Cerebellar nuclear complex (tissue), 1 donor: ENCODE results near the gene SPINK8.
A peak's percentile ranks its signal among the peaks of the same experiment; 100 is the strongest.
"Not testable (repeated sequence)": the region's sequence is repeated elsewhere in the genome, so short reads cannot be mapped to it uniquely, and the experiment has no call there.

Experiments
- DNase-seq, 2 experiments: peaks; one replicate each; lab custom pipeline; 2025; lab: John Stamatoyannopoulos, UW

SPINK8 gene

DNA sequence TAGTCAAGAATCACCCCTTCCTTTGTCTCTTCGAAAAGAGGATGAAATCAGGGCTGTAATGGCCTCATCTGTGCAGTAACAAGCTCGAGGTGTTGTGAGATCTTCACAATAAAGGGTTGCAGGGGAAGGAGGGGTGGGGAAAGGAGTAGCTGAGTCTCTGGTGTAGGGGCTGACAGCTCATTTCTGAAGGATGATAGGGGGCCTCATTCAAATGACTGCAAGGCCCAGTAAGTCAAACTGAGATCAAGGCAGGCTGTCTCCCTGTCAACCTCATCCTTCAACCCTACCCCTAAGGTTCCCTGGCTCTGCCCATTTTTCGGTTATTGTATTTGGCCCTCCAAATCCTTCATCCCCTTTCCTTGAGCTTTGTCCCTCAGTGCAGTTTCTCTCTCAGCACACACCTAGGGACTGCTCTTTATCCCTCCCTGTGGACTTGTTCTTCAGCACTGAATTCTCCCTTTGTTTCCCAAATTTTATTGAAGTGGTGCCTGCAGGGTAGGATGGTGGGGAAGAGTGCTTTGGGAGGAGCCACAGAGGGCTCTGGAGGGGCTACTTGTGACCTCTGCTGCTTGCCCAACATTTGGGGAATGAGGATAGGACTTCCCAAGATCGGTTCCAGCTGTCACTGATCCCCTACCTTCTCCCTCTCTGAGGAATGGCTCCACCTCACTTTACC is 54.4 kb downstream of the SPINK8 start:
- no peak for DNase-seq

DNA sequence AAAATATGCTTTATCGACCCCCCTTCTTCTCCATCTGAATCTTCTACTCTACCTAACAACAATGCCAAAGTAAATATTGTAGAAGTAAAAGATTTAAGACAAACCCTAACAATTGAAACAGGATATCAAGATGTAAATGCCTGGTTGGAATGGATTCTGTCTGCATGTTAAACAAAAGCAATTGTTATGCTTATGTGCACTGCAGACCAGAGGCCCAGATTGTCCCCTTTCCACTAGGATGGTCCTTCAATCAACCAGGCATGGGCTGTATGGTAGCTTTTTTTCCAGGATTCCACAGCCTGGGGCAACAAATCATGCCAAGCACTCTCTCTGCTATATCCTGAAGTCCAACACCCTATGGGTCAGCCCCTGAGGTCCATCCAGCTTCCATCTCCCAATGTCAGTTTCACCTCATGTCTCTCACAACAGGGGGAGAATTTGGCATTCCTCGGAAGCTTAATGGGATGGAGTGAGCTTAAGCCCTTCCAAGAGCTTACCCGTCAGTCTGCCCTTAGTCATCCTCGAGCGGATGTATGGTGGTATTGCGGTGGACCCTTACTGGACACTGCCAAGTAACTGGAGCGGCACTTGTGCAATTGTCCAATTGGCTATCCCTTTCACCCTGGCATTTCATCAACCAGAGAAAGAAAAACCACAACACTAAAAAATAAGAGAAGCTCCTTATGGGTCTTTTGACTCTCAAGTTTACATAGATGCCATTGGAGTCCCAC is 56.4 kb downstream of the SPINK8 start:
- DNase-seq: no peak

DNA sequence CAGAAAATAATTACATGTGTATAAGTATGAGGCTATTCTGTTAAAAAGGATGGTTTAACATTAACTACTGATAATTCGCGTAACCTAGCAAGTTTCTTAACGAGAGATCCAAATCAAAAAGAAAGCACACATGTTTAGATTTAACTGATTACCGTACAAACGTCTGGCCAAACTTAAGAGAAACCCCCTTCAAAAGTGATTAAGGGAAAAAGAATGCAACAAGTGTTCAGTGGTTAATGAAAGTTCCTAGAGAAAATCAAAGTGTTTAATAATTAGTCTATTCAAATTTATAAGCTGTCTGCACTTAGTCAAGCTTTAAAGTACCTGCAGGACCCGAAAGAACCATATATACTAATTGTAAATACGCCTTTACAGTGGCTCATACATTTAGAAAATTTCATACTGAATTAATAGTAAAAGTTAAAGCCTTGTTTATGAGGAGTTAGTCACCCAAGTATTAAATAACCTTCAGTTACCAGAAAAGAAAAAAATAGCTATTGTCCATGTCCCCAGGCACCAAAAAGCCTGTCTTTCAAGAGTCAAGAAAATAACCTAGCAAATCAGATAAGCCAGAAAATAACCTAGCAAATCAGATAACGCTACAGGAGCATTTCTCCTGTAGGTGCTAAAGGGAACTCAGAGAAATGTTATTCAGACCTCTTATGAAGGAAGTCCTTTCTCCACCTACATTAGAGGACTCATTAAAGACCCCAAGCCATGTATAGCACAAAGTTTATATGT is 58.0 kb downstream of the SPINK8 start:
- no peak for DNase-seq

DNA sequence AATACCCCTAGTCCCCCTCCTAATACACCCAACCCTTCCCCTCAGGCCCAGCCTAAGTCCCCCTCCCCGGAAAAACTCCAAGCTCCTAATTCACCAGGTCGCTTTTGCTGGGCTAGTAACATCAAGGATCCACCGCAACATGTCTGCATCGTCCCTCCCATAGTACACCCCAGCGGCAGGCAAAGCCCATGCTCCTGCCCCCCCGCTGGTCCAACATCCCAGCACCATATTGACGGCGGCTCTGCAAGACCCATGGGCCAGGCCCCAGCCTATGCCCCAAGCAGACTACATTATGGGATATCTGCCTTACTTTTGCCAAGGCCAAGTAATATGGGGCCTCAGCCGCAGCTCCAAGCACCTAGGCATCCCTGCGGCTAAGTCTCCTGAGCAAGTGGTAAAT is 59.0 kb downstream of the SPINK8 start:
- no peak for DNase-seq

DNA sequence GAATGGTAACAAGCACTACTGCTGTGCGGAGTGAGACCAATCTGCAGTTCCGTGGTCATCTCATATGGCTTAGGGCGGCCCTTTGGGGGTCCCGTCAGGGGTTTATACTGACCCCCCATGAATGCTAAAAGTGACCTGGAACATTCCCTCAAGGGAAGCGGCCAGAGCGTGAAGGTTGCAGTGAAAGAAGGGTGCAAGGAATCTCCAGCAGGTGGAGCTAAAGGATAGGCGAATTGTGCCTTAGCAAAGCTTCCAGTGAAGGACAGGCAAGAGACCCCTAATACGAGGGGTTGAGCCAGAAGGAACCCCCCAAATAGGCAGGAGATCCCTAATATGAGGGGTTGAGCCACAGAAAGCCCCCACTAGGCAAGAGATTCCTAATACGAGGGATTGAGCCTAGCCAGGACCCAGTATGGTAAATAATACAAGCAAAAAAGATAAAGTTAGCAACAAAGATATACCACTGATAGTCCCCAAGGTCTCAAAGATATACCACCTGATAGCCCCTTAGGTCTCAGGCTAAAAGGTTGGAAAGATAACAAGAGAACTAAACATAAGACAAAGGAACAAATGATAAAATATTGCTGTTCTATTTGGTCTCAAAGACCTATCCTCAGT is 59.8 kb downstream of the SPINK8 start:
- peak in 1 of 2 experiments; percentile 4 for DNase-seq

DNA sequence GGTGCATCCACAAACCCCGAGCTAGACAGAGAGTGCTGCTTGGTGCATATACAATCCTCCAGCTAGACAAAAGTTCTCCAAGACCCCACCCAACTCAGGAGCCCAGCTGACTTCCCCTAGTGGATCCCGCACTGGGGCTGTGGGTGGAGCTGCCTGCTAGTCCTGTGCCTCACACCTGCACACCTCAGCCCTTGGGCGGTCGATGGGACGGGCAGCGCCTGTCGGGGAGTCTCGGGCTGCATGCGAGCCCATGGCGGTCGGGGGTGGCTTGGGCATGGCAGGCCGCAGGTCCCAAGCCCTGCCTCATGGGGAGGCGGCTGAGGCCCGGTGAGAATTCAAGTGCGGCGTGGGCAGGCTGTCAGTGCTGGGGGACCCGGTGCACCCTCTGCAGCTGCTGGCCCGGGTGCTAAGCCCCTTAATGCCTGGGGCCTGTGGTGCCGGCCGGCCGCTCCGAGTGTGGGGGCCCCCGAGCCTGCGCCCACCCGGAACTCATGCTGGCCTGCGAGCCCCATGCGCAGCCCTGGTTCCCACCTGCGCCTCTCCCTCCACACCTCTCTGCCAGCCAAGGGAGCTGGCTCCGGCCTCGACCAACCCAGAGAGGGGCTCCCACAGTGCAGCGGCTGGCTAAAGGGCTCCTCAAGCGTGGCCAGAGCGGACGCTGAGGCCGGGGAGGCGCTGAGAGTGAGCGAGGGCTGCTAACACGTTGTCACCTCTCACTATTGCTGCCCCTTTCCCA is 61.5 kb downstream of the SPINK8 start:
- DNase-seq: no peak

DNA sequence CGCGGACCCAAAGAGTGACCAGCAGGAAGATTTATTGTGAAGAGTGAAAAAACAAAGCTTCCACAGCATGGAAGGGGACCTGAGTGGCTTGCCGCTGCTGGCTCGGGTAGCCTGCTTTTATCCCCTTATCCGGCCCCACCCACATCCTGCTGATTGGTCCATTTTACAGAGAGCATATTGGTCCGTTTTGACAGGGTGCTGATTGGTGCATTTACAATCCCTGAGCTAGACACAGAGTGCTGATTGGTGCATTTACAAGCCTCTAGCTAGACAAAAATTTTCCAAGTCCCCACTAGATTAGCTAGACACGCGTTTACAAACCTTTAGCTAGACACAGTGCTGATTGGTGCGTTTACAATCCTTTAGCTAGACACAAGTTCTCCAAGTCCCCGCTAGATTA is 62.2 kb downstream of the SPINK8 start:
- not testable (repeated sequence) for DNase-seq

DNA sequence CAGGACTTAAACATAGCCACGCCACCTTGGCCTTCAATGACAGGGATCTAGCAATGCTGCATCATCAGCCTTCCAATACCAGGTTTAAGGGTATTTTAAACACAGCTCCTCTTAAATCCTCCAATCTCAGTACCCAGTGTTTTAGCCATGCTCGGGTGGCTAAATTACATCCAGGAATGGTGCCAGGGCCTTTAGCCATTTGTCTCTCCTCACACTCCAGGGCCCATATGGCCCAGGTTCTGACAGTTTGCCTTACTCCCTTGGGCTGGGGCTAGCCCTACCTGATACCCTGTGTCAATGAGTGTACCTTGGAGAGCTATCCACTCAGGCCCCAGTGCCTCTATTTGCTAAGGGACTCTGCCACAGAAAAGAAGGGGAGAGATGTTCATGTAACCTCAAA is 63.2 kb downstream of the SPINK8 start:
- peak; percentile 3 to 11 for DNase-seq

DNA sequence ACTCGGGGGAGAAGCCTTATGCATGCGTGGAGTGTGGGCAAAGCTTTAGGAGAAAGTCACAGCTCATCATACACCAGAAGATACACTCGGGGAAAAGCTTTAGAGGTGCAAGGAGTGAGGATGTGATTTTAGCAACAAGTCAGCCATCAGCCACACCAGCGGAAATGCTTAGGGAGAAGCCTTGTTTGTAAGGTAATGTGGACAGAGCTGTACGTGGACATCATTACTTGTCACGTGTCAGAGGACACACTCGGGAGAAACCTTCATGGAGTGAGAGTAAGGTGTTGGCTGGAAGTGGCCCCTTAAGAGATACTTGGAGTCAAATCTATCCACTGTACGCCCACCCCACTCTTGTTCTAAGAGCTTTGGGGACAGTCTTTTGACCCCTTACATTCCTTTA is 63.9 kb downstream of the SPINK8 start:
- no peak for DNase-seq

DNA sequence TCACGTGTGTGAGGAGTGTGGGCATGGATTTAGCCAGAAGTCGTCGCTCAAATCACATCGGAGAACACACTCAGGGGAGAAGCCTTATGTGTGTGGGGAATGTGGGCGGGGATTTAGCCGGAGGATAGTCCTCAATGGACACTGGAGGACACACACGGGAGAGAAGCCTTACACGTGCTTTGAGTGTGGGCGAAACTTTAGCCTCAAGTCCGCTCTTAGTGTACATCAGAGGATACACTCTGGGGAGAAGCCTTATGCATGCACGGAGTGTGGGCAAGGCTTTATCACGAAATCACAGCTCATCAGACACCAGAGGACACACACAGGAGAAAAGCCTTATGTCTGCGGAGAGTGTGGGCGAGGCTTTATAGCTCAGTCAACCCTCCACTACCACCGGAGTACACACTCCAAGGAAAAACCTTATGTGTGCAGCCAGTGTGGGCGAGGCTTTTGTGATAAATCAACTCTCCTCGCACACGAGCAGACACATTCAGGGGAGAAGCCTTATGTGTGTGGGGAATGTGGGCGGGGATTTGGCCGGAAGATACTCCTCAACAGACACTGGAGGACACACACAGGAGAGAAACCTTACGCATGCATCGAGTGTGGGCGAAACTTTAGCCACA is 64.4 kb downstream of the SPINK8 start:
- DNase-seq: no peak

DNA sequence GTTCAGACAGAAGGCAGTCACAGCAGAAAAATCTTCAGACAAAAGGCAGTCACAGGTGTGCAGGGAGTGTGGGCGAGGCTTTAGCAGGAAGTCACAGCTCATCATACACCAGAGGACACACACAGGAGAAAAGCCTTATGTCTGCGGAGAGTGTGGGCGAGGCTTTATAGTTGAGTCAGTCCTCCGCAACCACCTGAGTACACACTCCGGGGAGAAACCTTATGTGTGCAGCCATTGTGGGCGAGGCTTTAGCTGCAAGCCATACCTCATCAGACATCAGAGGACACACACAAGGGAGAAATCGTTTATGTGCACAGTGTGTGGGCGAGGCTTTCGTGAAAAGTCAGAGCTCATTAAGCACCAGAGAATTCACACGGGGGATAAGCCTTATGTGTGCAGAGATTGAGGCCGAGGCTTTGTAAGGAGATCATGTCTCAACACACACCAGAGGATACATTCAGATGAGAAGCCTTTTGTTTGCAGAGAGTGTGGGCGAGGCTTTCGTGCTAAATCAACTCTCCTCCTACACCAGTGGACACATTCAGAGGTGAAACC is 65.0 kb downstream of the SPINK8 start:
- DNase-seq: no peak

DNA sequence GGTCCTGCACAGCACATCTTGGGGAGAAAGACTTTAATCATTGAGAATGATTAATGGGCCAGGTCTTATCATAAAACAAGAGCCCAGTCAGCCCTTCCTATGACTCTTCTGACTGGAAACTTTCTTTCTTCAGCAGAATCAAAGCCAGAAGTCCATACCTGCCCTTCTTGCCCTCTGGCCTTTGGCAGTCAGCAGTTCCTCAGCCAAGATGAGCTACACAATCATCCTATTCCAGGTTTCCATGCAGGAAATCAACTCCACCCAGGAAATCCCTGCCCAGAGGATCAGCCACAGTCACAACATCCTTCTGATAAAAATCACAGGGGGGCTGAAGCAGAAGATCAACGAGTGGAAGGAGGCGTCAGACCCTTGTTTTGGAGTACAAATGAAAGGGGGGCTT is 65.7 kb downstream of the SPINK8 start:
- no peak for DNase-seq

DNA sequence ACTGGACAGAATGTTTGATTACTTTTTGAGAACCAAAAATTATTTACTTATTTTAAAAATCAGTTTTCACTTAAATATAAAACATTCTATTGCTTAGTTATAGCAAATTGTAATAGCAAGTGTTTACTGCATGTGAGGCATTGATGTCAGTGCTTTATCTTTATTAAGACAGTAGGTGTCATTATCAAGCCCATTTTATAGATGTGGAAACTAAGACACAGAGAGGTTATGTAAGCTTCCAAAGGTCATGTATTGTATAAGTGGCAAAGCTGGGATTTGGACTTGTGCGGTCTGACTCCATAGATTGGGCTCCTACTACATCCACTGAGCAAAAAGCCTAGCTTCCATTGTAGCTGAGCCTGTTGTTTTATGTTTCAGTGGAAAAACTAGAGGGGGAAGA is 74.9 kb downstream of the SPINK8 start:
- no peak for DNase-seq
